Stimulated activated CD4-positive, alpha-beta T cell treated with anti-CD3 and anti-CD28 coated beads, Interleukin-4, amount 100 ng/mL, for 24 hours (primary cell): Measurements from ENCODE around the gene USF1.
A peak's percentile ranks its signal among the peaks of the same experiment; 100 is the strongest.
"Not testable (repeated sequence)": the region's sequence is repeated elsewhere in the genome, so short reads cannot be mapped to it uniquely, and the experiment has no call there.

Experiments used
- DNase-seq: peaks from one replicate; pipeline ENCODE4 v3.0.0-alpha.2; 2020

USF1 gene

DNA sequence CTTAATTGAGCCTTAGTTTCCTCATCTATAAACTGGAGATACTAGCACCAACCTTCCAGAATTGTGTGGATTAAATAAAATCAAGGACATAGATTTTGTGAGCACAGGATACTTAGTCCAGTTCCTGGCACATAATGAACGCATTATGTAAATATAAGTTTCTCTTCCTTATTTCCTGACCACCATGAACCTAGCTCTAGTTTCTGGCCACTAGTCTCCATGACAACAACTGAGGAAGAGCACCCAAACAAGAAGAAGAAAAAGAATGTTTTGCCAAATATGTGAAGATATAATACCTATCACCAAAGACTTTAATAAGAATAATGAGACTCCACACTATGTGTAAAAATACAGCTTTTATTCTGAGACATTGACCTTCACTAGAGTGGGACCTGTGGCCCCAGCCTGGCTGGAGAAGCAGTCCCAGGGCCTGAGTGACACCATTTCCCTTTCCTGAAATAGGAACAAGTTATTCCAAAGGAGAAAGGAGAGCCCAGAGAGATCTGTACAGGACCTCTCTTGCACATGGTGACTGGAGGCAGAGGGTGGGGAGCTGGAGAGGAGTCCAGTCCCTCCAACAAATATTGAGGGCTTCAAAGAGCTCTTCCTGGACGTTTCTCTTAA is 940 bp upstream of the USF1 start:
- no peak for DNase-seq

DNA sequence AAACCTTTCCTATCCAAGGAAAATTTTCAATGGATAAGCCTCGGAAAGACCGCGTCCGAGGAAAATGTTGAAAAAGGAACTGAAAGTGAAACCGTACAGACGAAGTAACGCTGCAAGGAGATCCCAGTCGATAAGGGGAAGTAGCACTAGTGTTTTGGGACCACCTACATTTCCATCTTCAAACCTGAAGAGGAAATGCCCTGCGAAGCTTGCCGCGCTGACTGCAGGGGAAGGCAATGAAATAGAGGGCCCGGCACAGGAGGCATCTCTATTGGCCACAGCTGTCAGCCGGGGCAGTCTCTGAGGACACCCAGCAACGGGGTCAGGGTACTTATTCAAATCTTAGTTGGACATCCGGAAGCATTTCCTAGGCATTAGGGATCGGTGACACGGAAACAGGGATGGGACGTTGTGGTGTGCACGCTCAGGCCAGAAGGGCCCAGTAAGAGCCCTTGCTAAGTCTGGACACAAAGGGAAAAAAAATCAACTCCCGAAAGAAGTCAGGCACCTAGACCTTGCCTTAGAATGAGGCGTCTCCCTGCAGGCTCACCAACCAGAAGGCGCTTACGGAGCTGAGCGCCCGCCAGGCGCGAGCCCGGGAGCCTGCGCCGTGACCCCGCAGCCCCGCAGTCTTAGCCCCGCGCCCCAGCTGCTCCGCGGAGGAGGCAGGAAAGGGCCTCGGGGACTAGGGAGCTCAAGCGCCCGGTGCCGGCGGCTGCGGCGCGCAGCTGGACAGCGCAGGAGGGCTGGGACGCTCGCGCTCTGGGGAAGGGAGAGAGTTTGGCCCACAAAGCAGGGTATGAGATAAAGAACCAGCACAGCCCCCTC is 655 bp downstream of the USF1 start:
- DNase-seq: peak; percentile 54

DNA sequence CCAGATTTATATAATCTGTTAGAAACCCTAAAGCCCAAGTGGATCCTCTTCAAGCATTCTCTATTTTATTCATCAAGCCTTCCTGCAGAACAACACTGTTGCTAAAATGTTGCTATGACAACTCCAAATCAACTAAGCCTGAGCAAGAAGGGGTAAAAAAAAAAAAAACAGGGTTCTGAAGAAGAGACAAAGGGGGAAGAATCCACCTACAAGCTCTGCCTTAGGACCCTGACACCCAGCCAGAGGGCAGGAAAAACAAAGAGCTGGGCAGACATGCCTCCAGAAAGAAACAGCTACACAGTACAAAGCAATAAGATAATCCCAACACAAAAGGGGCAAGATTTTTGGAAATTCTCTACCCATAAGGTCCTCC is 1.3 kb downstream of the USF1 start:
- DNase-seq: no peak

DNA sequence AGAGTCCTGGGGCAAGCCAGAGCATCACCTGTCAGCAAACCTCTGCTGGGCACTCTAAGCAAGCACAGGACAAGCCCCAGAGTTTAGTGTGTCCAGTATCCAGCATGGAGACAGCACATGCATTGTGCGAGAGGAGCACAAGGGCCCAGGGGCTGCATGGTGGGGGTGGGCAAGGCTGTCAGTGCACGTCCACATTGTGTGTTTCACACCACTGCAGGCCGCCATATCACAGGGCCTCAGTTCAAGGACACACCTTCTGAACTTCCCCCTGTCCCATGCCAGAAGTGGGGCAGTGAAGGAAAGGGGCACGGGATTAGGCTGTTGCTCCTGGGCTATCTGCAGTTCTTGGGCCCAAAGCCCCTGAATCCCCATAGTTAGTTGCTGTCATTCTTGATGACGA is 6.2 kb downstream of the USF1 start:
- no peak for DNase-seq

DNA sequence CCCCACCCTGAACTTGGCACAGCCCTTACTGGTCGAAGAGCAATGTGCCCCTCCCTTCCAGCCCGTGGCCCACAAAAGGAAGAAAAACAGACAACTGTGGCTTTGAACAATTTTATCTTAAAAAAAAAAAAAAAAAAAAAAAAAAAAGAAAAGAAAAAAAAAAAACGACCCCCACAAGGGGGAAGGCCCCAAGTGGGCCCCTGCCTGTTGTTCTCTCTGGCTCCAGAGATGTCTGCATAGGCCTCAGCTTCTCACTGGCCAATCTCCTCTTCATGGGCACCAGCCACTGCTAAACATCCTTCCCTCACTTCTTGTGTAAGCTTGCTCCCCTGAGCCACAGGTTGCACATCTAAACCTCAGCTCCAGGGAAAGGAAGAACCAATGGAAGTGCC is 6.6 kb downstream of the USF1 start:
- DNase-seq: no peak

DNA sequence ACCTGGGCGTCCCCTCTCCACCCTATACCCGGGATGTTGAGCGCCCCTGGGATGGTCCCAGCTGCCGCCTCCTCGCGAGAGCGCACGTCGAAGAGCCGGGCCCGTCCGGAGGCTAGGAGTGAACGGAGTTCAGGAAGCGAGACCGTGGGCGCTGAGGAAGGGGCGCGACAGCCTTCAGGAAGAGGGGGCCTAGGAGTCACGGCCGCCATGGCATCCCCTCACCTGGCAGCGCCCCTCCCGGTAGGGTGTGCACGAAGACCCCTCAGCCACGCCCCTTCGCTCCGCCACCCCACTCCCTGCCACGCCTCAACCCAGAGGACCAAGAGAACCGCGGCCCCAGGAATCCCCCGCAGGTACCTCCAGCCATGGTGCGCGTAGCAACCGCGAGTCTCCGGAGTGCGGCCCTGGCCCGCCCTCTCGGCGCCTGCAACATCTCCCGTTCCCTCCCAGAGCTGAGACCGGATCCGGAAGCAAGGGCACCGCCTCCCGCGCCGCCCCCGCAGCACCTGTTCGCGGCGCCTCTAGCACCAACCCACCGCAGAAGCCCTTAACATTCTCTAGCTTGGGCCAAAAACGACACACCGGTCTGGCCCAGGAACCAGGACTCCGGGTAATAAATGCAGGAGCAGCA is 7.1 kb downstream of the USF1 start, which contains the start of gene TSTD1:
TSTD1 (minus strand) TSS at position 442 of the 631 bp plus-strand sequence; CDS start at position 367, 75 bp downstream.
- peak; percentile 88 for DNase-seq

DNA sequence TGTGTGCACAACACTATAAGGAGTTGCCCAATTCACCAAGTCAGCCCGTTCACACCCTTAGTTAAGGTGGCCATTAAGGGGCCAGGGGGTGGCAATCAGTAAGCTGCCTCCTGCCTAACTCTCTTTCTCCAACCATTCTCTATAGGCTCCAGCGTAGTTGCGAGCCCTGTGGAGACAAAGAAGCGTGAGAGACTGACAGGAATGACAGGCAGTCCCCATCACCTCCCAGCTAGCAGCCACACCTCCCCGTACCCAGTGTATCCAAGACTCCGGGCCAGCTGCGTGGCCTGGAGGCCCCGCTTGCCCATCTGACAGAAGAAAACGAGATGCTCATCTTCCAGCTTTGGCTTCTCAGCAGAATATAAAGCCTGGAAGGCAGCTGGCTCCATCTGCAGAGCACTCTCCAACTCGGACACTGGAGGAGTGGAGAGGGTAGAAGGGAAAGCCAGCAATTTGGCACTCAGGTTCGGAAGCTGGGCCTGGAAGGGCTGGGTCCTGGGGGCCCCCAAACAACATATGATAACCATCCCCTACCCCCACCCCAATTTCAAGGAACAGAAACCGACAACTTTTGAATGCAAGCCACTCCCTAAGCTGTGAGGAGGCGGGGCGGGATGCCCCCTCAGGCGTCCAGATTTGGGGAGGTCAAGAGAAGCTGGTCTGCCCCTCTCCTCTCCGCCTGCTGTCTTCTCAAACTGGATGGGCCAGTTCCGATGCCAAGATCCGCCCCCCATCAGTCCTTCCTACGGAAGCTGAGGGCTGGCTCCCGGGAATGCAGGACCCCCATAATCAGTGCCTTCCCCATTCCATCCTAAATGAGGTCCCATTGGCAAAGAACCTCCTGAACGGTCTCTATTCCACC is 7.9 kb downstream of the USF1 start:
- DNase-seq: no peak

DNA sequence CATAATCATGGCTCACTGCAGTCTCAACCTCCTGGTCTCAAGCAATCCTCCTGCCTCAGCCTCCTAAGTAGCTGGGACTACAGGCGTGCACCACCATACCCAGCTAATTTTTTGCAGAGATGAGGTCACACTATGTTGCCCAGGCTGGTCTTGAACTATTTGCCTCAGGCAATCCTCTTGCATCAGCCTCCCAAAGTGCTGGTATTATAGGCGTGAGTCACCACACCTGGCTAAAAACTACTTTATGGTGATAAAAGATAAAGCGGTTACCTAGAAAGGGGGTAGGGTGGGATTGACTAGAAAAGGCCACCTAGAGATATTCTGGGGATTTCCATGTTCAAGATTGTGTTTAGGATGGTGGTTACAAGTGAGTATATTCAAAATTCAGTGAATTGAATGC is 12.0 kb downstream of the USF1 start:
- DNase-seq: no peak

DNA sequence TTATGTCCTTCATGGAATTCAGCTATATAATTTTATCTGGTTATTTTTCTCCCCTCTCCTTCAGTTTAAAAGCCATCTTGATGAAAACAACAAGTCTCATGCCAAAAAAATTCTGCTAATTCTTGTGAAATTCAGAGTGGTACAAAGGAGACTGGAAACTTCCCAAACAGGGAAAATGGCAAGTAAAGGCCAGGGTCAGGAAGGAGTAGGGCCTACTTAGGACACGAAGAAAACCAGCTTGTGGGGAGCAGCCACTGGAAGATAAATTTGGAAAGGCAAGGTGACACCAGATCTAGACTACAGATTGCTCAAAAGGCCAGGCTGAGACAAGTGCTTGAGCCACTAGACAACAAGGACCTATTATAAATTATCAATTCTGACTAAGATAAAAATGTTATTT is 13.4 kb downstream of the USF1 start:
- no peak for DNase-seq

DNA sequence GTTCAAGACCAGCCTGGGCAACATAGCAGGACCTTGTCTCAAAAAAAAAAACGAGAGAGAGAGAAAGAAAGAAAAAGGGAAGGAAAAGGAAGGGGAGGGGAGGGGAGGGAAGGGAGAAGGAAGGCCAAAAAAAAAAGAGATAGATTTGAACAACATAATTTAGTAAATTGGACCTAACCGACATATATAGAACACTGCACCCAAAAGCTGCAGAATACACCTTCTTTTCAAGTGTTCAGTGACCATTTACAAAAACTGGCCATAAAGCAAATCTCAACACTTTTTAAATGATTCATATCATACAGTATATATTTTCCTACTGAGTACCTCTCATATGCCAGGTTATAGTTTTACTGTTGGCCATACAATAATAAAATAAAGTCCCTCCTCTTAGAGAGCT is 13.9 kb downstream of the USF1 start:
- no peak for DNase-seq

DNA sequence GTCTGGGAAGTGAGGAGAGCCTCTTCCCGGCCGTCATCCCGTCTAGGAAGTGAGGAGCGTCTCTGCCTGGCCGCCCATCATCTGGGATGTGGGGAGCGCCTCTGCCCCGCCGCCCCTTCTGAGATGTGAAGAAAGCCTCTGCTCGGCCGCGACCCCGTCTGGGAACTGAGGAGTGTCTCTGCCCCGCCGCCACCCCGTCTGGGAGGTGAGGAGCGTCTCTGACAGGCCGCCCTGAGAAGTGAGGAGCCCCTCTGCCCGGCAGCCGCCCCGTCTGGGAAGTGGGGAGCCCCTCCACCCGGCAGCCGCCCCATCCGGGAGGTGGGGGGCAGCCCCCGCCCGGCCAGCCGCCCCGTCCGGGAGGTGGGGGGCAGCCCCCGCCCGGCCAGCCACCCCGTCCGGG is 16.3 kb downstream of the USF1 start:
- DNase-seq: not testable (repeated sequence)

DNA sequence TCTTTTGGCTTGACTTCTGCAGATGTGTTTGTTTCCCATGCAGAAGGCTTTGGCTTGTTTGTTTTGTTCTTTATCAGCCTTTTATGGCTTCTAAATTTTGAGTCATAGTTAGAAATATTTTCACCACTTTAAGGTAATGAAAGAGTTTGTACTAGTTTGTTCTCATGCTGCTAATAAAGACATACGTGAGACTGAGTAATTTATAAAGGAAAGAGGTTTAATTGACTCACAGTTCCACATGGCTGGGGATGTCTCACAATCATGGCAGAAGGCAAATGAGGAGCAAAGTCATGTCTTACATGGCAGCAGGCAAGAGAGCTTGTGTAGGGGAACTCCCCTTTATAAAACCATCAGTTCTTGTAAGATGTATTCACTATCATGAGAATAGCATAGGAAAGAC is 18.8 kb downstream of the USF1 start:
- DNase-seq: peak; percentile 54

DNA sequence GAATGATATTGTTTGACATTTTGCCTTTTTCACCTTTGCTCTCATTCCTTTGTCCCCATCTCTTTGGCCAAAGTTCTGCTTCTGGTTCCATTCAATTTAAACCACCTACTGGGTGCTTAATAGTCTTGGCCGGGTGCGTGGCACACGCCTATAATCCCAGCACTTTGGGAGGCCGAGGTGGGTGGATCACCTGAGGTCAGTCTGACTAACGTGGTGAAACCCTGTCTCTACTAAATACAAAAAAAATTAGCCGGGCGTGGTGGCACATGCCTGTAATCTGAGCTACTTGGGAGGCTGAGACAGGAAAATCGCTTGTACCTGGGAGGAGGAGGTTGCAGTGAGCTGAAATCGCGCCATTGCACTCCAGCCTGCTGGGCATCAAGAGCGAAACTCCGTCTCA is 23.3 kb downstream of the USF1 start:
- DNase-seq: not testable (repeated sequence)

DNA sequence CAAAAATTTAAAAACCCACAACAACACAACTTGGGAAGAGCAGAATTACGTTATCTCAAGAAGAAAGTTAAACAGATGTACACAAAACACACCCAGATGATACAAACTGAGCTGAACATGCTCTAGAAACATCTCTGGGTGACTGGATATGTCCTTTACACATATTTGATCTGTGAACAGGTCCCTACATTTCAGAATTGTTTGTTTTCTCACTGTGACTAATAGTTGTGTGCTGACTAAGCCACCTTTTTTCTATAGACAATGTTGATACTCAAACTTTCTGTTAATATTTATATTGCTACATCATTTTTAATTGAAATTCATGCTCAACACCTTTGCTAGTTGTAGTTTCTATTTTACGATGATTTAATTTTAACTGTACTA is 23.8 kb downstream of the USF1 start:
- no peak for DNase-seq

DNA sequence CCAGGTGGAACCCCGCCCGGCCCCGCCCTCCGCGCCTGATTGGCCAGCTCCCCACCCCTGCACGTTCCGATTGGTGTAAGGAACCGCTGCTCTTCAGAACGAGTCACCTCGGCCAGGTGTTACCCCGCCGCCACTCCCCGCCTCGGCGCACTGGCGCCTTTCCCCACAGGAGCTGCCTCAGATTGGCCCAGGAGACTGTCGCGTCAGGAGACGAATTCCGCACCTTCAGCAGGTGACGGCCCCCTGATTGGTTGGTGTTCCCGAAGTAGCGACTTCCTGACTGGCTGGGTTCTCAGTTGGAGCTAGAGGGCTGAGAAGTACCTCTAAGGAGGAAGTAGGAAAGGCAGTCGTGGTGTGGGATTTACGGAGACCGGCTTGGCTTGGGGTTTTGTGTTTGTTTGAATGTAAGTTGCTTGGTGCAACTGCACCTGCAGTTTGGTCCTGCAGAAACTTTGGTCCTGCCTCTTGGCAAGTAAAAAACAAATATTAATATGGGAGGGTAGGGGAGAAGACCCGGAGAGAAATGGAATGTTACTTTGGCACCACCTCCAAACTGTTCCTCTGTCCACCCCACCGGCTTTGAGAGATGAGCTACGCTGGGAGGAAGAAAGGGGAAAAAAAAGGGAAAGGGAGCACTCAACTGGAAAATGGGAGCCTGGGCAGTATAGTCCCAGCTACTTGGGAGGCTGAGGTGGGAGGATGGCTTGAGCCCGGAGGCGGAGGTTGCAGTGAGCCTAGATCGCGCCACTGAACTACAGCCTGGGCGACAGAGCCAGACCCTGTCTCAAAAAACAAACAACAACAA is 24.4 kb downstream of the USF1 start:
- peak; percentile 80 for DNase-seq

DNA sequence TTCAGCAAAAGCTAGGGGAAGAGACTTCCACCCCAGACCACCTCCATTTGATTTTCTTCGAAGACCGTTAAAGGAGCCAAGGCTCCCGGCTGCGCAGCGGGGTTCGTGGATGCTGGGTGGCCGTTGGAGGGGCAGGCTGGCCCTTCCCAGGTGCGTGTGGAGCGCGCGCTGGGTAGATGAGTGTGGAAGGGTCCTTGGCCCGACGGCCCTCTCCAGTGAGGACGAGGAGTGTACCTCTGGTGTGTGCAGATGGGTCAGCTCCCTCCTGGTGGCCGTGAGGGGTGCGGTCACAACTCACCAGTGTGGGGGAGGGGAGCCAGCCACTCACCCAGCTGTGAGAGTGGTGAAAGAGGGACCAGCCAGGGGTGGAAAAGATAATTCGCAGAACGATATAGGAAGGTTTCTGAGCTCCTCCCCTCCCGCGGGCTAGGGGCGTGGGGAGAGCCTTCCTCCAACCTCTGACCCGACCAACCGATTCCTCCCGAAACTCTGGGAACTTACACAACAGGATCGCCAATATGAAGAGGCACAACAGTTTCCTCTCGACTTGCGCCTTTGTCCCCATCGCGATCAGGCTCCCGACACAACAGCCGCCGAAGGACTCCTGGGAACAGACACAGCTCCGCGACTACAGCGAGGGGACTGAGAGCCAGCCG is 25.1 kb downstream of the USF1 start, which contains the start of gene F11R:
F11R (minus strand) TSS at position 644 of the 656 bp plus-strand sequence; CDS start at position 565, 79 bp downstream.
- no peak for DNase-seq

DNA sequence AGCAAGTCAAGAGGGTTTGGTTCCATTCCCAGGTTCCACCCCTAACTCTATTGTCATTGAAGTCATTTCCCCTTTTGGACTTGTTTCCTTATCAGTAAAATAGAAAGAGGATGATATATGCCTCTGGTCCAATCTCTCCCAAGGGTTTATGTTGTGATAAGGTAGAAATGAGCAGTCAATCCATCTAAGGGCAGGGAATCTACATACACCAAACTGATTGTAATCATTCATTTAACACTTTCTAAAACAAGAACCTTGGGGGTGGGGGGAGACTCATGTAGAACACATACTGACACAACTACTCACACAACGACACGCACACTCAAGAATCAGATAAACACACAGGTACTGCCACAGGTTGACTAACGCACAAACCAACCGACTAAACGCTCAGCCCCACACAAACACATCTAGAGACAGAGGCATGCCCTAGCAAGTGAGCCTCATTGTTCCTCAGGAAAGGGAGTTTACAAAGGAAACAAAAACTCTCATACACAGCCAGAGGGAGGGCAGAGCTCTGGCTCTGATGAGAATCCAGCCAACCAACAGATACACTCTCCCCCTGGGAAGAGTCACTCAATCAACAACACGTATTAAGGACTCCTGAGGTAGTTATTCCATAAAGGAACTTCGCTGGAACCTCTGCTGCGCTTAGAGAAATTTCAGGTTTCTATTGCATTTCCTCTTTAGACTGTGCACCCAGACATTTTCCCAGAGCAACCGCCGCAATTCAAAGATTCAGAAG is 25.9 kb downstream of the USF1 start:
- no peak for DNase-seq

DNA sequence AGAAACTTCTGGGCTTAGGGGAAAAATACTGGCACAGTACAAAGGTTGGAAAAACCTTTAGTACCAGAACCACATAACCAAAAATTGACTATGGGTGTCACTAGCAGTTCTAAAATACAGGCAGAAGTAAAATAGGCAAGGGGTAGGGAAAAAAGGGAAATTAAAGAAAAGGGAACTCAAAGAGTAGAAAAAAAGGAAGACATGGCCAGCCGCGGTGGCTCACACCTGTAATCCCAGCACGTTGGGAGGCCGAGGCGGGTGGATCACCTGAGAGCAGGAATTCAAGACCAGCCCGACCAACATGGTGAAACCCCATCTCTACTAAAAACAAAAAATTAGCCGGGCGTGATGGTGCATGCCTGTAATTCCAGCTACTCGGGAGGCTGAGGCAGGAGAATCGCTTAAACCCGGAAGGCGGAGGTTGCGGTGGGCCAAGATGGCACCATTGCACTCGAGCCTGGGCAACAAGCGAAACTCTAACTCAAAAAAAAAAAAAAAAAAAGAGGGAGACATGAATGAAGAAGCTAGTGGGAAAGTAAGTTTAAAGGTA is 26.6 kb downstream of the USF1 start:
- DNase-seq: not testable (repeated sequence)

DNA sequence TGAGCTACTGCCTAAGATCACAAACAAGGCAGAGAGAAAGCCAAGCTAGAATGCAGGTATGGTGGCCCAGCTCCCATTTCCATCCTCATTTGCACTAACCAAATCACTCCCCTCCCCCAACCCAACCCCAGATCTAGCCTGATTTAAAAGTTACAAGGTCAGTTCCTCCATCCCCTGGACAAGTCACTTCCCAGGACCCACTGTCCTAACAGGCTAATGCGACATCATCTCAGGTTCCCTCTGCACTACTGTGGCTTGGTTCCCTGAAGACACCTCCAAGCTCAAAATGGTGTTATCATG is 27.2 kb downstream of the USF1 start:
- no peak for DNase-seq

DNA sequence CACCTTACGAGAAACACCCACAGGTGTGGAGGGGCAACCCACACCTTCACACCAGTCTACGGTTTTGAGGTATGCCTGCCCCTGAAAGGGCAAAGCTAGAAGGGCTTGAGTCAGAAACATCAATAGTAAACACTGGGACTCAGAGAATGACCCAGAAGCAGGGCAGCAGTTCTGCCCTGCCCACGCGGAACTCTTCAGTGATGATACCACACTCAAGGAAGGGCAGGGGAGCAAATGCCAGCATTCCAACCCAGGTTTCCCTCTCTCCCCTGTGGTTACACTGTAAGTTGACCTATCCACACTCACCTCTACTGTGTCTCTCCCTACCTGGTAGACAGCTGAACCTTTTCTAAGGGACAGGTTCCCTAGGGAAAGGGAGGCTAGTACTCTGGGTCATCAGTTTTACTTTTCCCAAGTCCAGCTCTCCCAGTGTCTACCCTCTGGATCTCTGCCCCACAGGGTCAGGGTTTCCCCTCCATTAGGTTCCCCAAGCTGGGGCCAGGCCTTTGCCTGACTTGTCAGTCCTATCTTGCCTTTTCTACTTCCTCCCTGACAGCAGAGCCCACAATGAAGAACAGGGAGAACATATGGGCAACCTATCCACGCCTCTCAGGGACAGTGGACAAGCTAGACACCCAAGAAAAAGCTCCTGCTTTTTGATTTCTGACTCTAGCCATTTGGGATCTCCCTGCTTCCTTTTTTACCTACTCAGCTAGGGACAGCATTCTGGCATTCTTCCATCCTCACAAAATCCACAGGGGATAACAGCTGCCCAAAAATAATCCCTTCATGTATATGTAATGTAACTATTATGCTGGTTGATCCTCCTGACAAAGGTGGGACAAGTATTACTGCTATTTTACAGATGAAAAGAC is 27.8 kb downstream of the USF1 start:
- DNase-seq: no peak
